HepG2 (cell line): ENCODE results near the gene GNG7.

Experiments used
- AKAP8 ChIP-seq: sonication (generic); formaldehyde crosslinking; IDR thresholded peaks from 2 replicates; pipeline ENCODE4 v1.5.1; 2020; ENCODE audit warnings: mild to moderate bottlenecking, missing genetic modification reagents
- ASH2L ChIP-seq: fragments of 300-600, 200-600 bp; sonication (generic); IDR thresholded peaks from 2 replicates; pipeline ENCODE4 v1.7.0; 2017; ENCODE audit warnings: low read depth, mild to moderate bottlenecking, moderate library complexity, mixed read lengths, low read length; ENCODE audit not compliant: insufficient read length
- NR1H2 ChIP-seq: sonication (generic); formaldehyde crosslinking; IDR thresholded peaks from 2 replicates; pipeline ENCODE4 v1.8.1; 2022; ENCODE audit warnings: low read depth, missing genetic modification reagents, borderline replicate concordance
- ZNF562 ChIP-seq: sonication (generic); formaldehyde crosslinking; IDR thresholded peaks from 2 replicates; pipeline ENCODE4 v1.8.0; 2022; ENCODE audit warnings: missing genetic modification reagents, borderline replicate concordance

- TF ChIP-seq AKAP8, result no peak
- no peak for TF ChIP-seq ASH2L
- TF ChIP-seq ZNF562 (CRISPR knock-in tag), result no peak
- TF ChIP-seq NR1H2 (CRISPR knock-in tag), result no peak
These were observed 32.3 kb downstream of the GNG7 start for GRCh38 chr19:2670217-2670616.
